ENCODE results near the gene YTHDF1. TPM values are rescaled to one million over a fixed set of nuclear protein-coding genes. Genes with fewer than 3 reads are reported as not detected.

The YTHDF1 gene
- total and polyA plus RNA-seq, 2 donors from 2014 or later, result 21.9 to 43.1 TPM

DNA sequence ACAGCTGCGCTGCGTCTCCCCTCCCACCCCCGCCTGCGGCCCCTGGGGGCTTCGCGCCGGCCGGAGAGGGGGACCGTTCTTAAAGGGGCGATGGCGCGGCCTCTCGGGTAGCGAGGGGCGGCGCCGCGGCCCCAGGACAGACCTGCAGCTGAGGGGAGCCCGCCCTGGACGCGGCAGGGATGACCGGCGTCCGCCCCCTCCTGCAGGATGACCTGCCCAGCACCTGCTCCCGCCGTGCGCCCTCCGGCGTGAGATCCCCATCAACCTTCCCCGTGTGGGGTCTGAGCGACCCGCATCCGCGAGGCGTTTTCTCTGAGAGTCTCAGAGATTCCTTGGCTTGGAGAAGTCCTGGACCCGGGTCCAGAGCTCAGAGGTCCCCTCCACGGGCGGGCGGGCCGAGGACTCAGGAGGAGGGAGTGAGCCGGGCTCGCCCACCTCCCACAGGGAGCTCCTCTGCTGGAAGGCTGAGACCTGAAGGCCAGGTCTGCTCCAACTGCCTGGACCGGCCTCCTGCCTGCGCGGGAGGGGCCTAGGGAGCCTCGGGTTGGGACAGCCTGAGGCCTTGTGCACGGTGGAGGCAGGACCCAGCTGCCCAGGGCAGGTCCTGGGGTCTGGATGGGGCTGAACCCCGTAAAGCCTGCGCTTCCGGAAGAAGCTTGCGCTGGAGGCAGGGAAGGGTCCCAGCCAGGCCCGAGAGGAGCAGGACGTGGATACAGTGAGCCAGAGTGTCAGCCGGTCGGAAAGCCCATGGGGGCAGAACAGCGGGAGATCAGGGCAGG lies 38.9 kb upstream of the YTHDF1 start:
- Histone ChIP-seq H3K4me1 (ENCODE audit: control insufficient read depth in 2 of 3, insufficient read depth in 2 of 3, low read depth in 1 of 3, low read length in 3 of 3) (no peaks in the 10 kb centered on the region), H3K9me3 (ENCODE audit: control insufficient read depth in 2 of 3, insufficient read depth in 1 of 3, low read length in 3 of 3) (no peaks in the 10 kb centered on the region), H3K9ac (ENCODE audit: low read length in 3 of 3) (no peak overlapping the region), H3K27me3 (ENCODE audit: control insufficient read depth, insufficient read depth, low read length) (no peaks in the 10 kb centered on the region), H3K36me3 (ENCODE audit: control insufficient read depth in 2 of 3, insufficient read depth in 3 of 3, low read length in 3 of 3) (no peaks in the 10 kb centered on the region), H3K4me3 (ENCODE audit: low read length in 3 of 3) (no peak overlapping the region), H3K27ac (ENCODE audit: low read depth in 2 of 2, low read length in 2 of 2) (no peak overlapping the region)
- TF ChIP-seq, protein P1, sequence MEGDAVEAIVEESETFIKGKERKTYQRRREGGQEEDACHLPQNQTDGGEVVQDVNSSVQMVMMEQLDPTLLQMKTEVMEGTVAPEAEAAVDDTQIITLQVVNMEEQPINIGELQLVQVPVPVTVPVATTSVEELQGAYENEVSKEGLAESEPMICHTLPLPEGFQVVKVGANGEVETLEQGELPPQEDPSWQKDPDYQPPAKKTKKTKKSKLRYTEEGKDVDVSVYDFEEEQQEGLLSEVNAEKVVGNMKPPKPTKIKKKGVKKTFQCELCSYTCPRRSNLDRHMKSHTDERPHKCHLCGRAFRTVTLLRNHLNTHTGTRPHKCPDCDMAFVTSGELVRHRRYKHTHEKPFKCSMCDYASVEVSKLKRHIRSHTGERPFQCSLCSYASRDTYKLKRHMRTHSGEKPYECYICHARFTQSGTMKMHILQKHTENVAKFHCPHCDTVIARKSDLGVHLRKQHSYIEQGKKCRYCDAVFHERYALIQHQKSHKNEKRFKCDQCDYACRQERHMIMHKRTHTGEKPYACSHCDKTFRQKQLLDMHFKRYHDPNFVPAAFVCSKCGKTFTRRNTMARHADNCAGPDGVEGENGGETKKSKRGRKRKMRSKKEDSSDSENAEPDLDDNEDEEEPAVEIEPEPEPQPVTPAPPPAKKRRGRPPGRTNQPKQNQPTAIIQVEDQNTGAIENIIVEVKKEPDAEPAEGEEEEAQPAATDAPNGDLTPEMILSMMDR (IDR thresholded peaks at IDR 0.05; ENCODE audit: borderline replicate concordance, extremely low read depth, insufficient read depth), result no peak
- intact Hi-C loops (cut with DNase I), result no loop called here
- DNase-seq, result peak in 3 of 5 donors; percentile 56 to 82 (median 80)
- FAIRE-seq, result no peak

DNA sequence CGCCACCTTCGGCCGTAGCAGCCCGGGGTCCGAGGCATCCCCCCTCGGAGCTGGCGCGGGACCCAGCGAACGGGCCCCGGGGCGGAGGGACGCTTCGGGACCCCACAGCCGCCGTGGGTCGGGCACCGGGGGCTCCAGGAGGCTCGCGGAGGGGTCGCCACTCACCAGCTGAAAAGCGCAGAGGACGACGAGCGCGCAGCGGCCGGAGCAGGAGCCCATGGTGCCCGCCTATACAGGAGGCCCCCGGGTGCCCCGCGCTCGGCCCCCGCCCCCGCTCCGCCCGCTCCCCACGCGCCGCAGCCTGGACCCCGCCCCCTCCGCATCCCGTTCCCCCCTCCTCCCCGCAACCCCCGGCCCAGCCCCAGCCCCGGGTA lies 38.3 kb upstream of the YTHDF1 start, which contains the start of gene NKAIN4:
Gene NKAIN4 (minus strand): TSS at position 232 of the 374 bp plus-strand sequence. CDS start 13 bp downstream, at position 219.
- TF ChIP-seq, protein P1 (IDR thresholded peaks at IDR 0.05; ENCODE audit: borderline replicate concordance, extremely low read depth, insufficient read depth), result no peak
- intact Hi-C loops (cut with DNase I), result no loop called here
- H3K27me3 ChIP-seq (ENCODE audit: control insufficient read depth, insufficient read depth, low read length), result no peaks in the 10 kb centered on the region
- H3K27ac ChIP-seq (ENCODE audit: low read depth in 2 of 2, low read length in 2 of 2), result no peak within 1 kb of the TSS
- DNase-seq (peak in 1 of 5 donors; percentile 68), FAIRE-seq (no peak)
- no peak within 1 kb of the TSS for H3K9ac ChIP-seq (ENCODE audit: low read length in 3 of 3)
- no peak within 1 kb of the TSS for H3K4me3 ChIP-seq (ENCODE audit: low read length in 3 of 3)
- H3K36me3 ChIP-seq (ENCODE audit: control insufficient read depth in 2 of 3, insufficient read depth in 3 of 3, low read length in 3 of 3), result no peaks in the 10 kb centered on the region
- H3K9me3 ChIP-seq (ENCODE audit: control insufficient read depth in 2 of 3, insufficient read depth in 1 of 3, low read length in 3 of 3), result no peaks in the 10 kb centered on the region
- H3K4me1 ChIP-seq (ENCODE audit: control insufficient read depth in 2 of 3, insufficient read depth in 2 of 3, low read depth in 1 of 3, low read length in 3 of 3), result peaks cover 0 to 4% (median 0%) of the 10 kb centered on the region in 3 donors

DNA sequence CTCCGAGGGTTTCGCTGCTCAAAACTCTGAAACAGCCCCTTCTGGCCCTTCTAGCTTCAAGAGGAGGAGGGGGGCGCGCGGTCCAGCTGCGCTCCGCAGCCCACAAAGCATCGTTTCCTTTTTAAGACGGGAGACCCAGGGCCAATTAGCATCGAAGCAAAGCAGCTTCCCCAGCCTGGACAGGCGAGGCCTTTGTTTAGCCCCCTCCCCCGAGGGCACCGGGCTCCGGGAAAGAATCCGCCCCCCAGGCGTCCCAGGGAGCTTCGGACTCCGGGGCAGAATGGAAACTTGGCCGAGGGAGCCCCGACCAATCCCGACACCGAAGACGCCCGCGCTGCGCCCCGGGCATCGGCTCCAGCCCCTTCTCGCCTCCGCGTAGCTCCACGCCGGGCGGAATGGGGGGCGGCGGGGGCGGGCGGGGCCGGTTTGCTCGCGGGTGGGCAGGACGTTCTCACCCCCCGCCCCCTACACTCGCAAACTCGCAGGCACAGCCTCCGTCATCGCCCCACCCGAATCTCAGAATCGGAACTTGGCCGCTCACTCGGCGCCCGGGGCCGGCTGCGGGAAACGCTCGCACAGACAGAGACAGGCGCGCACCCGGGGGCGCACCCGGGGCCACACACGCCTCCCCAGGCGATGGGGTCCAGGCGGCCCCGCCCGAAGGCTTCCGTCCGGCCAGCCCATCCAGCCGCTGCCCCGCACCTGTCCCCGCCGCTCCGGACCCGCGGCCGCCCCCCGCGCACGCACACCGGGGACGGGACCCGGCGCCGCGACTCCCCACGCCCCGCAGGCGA lies 37.7 kb upstream of the YTHDF1 start:
- FAIRE-seq (no peak), DNase-seq (peak in 4 of 5 donors; percentile 73 to 89 (median 78))
- Histone ChIP-seq H3K36me3 (ENCODE audit: control insufficient read depth in 2 of 3, insufficient read depth in 3 of 3, low read length in 3 of 3) (no peaks in the 10 kb centered on the region), H3K4me3 (ENCODE audit: low read length in 3 of 3) (no peak overlapping the region), H3K9me3 (ENCODE audit: control insufficient read depth in 2 of 3, insufficient read depth in 1 of 3, low read length in 3 of 3) (no peaks in the 10 kb centered on the region), H3K4me1 (ENCODE audit: control insufficient read depth in 2 of 3, insufficient read depth in 2 of 3, low read depth in 1 of 3, low read length in 3 of 3) (peaks cover 0 to 4% (median 0%) of the 10 kb centered on the region in 3 donors), H3K9ac (ENCODE audit: low read length in 3 of 3) (no peak overlapping the region), H3K27me3 (ENCODE audit: control insufficient read depth, insufficient read depth, low read length) (no peaks in the 10 kb centered on the region), H3K27ac (ENCODE audit: low read depth in 2 of 2, low read length in 2 of 2) (no peak overlapping the region)
- intact Hi-C loops (cut with DNase I), result no loop called here
- TF ChIP-seq, protein P1 (IDR thresholded peaks at IDR 0.05; ENCODE audit: borderline replicate concordance, extremely low read depth, insufficient read depth), result no peak
